GM12891 (cell line): ENCODE measurements around the gene DET1.

ENCODE experiments used
- POLR2A ChIP-seq: IDR thresholded peaks from 2 replicates; pipeline ENCODE4 v1.6.1; 2011; ENCODE audit warnings: low read depth, low read length, control low read depth
- POLR2AphosphoS5 ChIP-seq: IDR thresholded peaks from 2 replicates; pipeline ENCODE4 v1.6.1; 2011; ENCODE audit warnings: low read depth, low read length, control low read depth
- POU2F2 ChIP-seq: IDR thresholded peaks from 2 replicates; pipeline ENCODE4 v1.6.1; 2011; ENCODE audit warnings: low read depth, mild to moderate bottlenecking, control low read depth, low read length, moderate library complexity
- SPI1 ChIP-seq: IDR thresholded peaks from 2 replicates; pipeline ENCODE4 v1.6.1; 2011; ENCODE audit warnings: low read depth, low read length, control low read depth
- TAF1 ChIP-seq: IDR thresholded peaks from 2 replicates; pipeline ENCODE4 v1.6.1; 2011; ENCODE audit warnings: low read depth, low read length, control low read depth

DNA sequence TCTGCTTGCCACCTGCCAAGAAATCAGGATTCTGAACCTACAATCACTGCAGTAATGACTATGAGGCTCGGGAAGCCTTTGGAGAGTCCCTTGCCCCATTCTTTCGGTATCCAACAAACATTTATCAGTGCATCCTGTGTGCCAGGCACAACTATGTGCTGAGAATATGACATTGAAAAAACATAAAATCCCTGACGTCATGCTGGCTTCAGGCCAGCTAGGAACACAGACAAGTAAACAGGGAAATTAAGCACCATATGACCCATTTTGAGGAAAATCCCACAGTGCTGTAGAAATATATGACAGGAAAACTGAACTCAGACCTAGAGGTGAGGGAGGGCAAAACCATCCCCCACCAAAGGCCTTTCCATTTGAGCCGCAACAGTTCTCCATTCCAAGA, 34.1 kb upstream of the DET1 start:
- TF ChIP-seq POLR2A (no peak), POLR2AphosphoS5 (no peak), POU2F2 (no peak), TAF1 (no peak), SPI1 (no peak)
